Measurements from ENCODE around the gene TRIM14. TPM values are rescaled to one million over a fixed set of nuclear protein-coding genes. Genes with fewer than 3 reads are reported as not detected.

TRIM14 gene
- polyA plus RNA-seq, 3 donors: 23.0 to 30.6 (median 28.5) TPM

GRCh38 chr9:98045234-98046179 is 73.5 kb downstream of the TRIM14 start:
- Mint-ChIP-seq H3K4me3 (peak overlapping the region; percentile 64 to 82), H3K9me3 (peaks cover 0 to 8% (median 5%) of the 10 kb centered on the region in 7 donors), H3K4me1 (peaks cover 43% of the 10 kb centered on the region), H3K27me3 (ENCODE audit: low read depth in 3 of 3) (peaks cover 0 to 1% (median under 1%) of the 10 kb centered on the region in 3 donors), H3K27ac (peak overlapping the region; percentile 90 to 93 (median 92)), H3K36me3 (peaks cover 0 to 4% of the 10 kb centered on the region in 2 donors)
- H2AFZ ChIP-seq (ENCODE audit: insufficient read depth, low read depth, low read length, poor library complexity, severe bottlenecking): peak overlapping the region; percentile 79
- peak overlapping the region; percentile 58 for H3K4me2 ChIP-seq (replicated peaks; ENCODE audit: extremely low read depth, low read length, poor library complexity, severe bottlenecking)
- H3K27ac ChIP-seq (ENCODE audit: low read depth in 1 of 2, low read length in 2 of 2): peak overlapping the region; percentile 33 to 85
- peaks cover 27 to 44% of the 10 kb centered on the region in 2 donors for H3K4me1 ChIP-seq (ENCODE audit: control insufficient read depth in 1 of 2, insufficient read depth in 2 of 2, low read length in 2 of 2)
- no peaks in the 10 kb centered on the region for H3K27me3 ChIP-seq (ENCODE audit: control insufficient read depth in 2 of 2, insufficient read depth in 2 of 2, low read length in 2 of 2)
- peak overlapping the region; percentile 34 for H3K9ac ChIP-seq (ENCODE audit: insufficient read depth, low read length, poor library complexity, severe bottlenecking)
- peak; percentile 27 for TF ChIP-seq CTCF (IDR thresholded peaks at IDR 0.05)
- 38% methylated on average over 5 of the region's 6 CpGs for WGBS (ENCODE audit: insufficient coverage)
- intact Hi-C loops (cut with micrococcal nuclease): no loop called here
- DNase-seq: peak; percentile 81 to 91 (median 90)
- H4K20me1 ChIP-seq (ENCODE audit: insufficient read depth, low read length): no peaks in the 10 kb centered on the region
- peaks cover 0 to 6% of the 10 kb centered on the region in 2 donors for H3K9me3 ChIP-seq (replicated peaks in 1 of 2; ENCODE audit: control insufficient read depth in 1 of 2, insufficient read depth in 1 of 2, low read length in 2 of 2)
- H3K36me3 ChIP-seq (replicated peaks in 1 of 2; ENCODE audit: control insufficient read depth in 1 of 2, insufficient read depth in 2 of 2, low read length in 2 of 2): no peaks in the 10 kb centered on the region
- H3K4me3 ChIP-seq (replicated peaks in 1 of 3; ENCODE audit: low read depth in 2 of 3, low read length in 3 of 3): peak overlapping the region in 2 of 3 experiments; percentile 40 to 67
- peaks cover 50% of the 10 kb centered on the region for H3K79me2 ChIP-seq (ENCODE audit: insufficient read depth, low read length)

- H4K20me1 ChIP-seq (ENCODE audit: insufficient read depth, low read length): no peaks in the 10 kb centered on the region
- H3K27me3 ChIP-seq (ENCODE audit: control insufficient read depth in 2 of 2, insufficient read depth in 2 of 2, low read length in 2 of 2): no peaks in the 10 kb centered on the region
- peak in 2 of 3 donors; percentile 32 to 45 for DNase-seq
- H3K4me3 Mint-ChIP-seq: no peak overlapping the region
- H3K27ac ChIP-seq (ENCODE audit: low read depth in 1 of 2, low read length in 2 of 2): no peak overlapping the region
- peaks cover 1 to 6% (median 2%) of the 10 kb centered on the region in 3 donors for H3K27me3 Mint-ChIP-seq (ENCODE audit: low read depth in 3 of 3)
- H3K4me2 ChIP-seq (replicated peaks; ENCODE audit: extremely low read depth, low read length, poor library complexity, severe bottlenecking): no peak overlapping the region
- H3K4me1 ChIP-seq (ENCODE audit: control insufficient read depth in 1 of 2, insufficient read depth in 2 of 2, low read length in 2 of 2): peaks cover 27 to 44% of the 10 kb centered on the region in 2 donors
- peaks cover 39% of the 10 kb centered on the region for H3K4me1 Mint-ChIP-seq
- H3K9ac ChIP-seq (ENCODE audit: insufficient read depth, low read length, poor library complexity, severe bottlenecking): no peak overlapping the region
- H3K9me3 Mint-ChIP-seq: peaks cover 0 to 8% (median 5%) of the 10 kb centered on the region in 7 donors
- H3K4me3 ChIP-seq (replicated peaks in 1 of 3; ENCODE audit: low read depth in 2 of 3, low read length in 3 of 3): no peak overlapping the region
- peaks cover 0 to 4% of the 10 kb centered on the region in 2 donors for H3K36me3 Mint-ChIP-seq
- H3K9me3 ChIP-seq (replicated peaks in 1 of 2; ENCODE audit: control insufficient read depth in 1 of 2, insufficient read depth in 1 of 2, low read length in 2 of 2): peaks cover 0 to 6% of the 10 kb centered on the region in 2 donors
- intact Hi-C loops (cut with micrococcal nuclease): no loop called here
- no peak overlapping the region for H2AFZ ChIP-seq (ENCODE audit: insufficient read depth, low read depth, low read length, poor library complexity, severe bottlenecking)
- 38% methylated on average over 2 of the region's 5 CpGs for WGBS (ENCODE audit: insufficient coverage)
- no peak overlapping the region for H3K27ac Mint-ChIP-seq
- TF ChIP-seq CTCF (IDR thresholded peaks at IDR 0.05): no peak
- H3K79me2 ChIP-seq (ENCODE audit: insufficient read depth, low read length): peaks cover 35% of the 10 kb centered on the region
- H3K36me3 ChIP-seq (replicated peaks in 1 of 2; ENCODE audit: control insufficient read depth in 1 of 2, insufficient read depth in 2 of 2, low read length in 2 of 2): no peaks in the 10 kb centered on the region
Observed at GRCh38 chr9:98043915-98044314, 75.1 kb downstream of the TRIM14 start.

Data from CD14-positive monocyte (primary cell).